Stimulated activated CD4-positive, alpha-beta T cell treated with anti-CD3 and anti-CD28 coated beads, Interleukin-12 subunit alpha, Interleukin-12 subunit beta, amount 100 ng/mL, for 48 hours (primary cell): Measurements from ENCODE around the gene TINCR.

Experiments used
- DNase-seq, 3 donors: peaks; one replicate each; pipeline ENCODE4 v3.0.0-alpha.2; 2020; ENCODE audit warnings: low read depth in 2 of 3, low spot score in 1 of 3

The TINCR gene

GRCh38 chr19:5520501-5520900 is 47.3 kb downstream of the TINCR start:
- DNase-seq, result no peak

GRCh38 chr19:5519076-5519475 is 48.7 kb downstream of the TINCR start:
- no peak for DNase-seq

- DNase-seq, result no peak
Observed at GRCh38 chr19:5515737-5516136, 52.0 kb downstream of the TINCR start.

- DNase-seq, result no peak
Observed at GRCh38 chr19:5514001-5514400, 53.8 kb downstream of the TINCR start.

- DNase-seq, result no peak
Observed at GRCh38 chr19:5512715-5513114, 55.0 kb downstream of the TINCR start.
